IMR-90 (cell line): ENCODE results near the gene LELP1. TPM values are rescaled to one million over a fixed set of nuclear protein-coding genes. Genes with fewer than 3 reads are reported as not detected.

ENCODE experiments used
- ATAC-seq: fragments of 200-7000 bp; cut with Tn5 transposase; 2 replicates; pipeline ENCODE4 v1.9.1; 2020; ENCODE audit warnings: low read depth, mild to moderate bottlenecking, moderate library complexity
- BruUV-seq: library from RNA; stranded (reverse); fragments of 400-500 nt; replicated peaks from 2 replicates; lab custom pipeline; 2021; lab: Mats Ljungman, UMichigan
- CTCF ChIA-PET: fragments of 300-600 bp; formaldehyde crosslinking; extraction: SDS; loops from one replicate; lab custom pipeline; 2021; ENCODE audit warnings: antibody characterized with exemption; lab: Yijun Ruan, JAX
- POLR2A ChIA-PET: fragments of 300-600 bp; sonication (Branson Sonifier 250); formaldehyde crosslinking; loops from one replicate; lab custom pipeline; 2022; ENCODE audit warnings: antibody characterized with exemption; ENCODE audit not compliant: unreplicated experiment; lab: Charles Lee
- DNase-seq: peaks from one replicate; pipeline ENCODE4 v3.0.0; 2013
- H2AFZ ChIP-seq: replicated peaks from 2 replicates; pipeline ENCODE3; 2013; ENCODE audit warnings: low read length, mild to moderate bottlenecking; ENCODE audit not compliant: poor library complexity
- H2AK5ac ChIP-seq: 2 replicates; pipeline ENCODE4 v1.6.1; 2013; ENCODE audit warnings: low read depth, low read length, inconsistent platforms
- H2AK9ac ChIP-seq: replicated peaks from 2 replicates; pipeline ENCODE3; 2013; ENCODE audit warnings: mild to moderate bottlenecking, low read depth, low read length, moderate library complexity; ENCODE audit not compliant: poor library complexity
- H2BK120ac ChIP-seq: 2 replicates; pipeline ENCODE4 v1.6.1; 2013; ENCODE audit warnings: low read depth, low read length, inconsistent platforms
- H2BK15ac ChIP-seq: 3 replicates; pipeline ENCODE4 v1.6.1; 2013; ENCODE audit warnings: low read depth, low read length, inconsistent platforms
- H2BK20ac ChIP-seq: 2 replicates; pipeline ENCODE4 v1.6.1; 2013; ENCODE audit warnings: low read depth, mild to moderate bottlenecking, inconsistent platforms, low read length, moderate library complexity
- H2BK5ac ChIP-seq: 2 replicates; pipeline ENCODE4 v1.6.1; 2013; ENCODE audit warnings: mild to moderate bottlenecking, low read depth, low read length, inconsistent platforms; ENCODE audit not compliant: poor library complexity, severe bottlenecking
- H3K14ac ChIP-seq: replicated peaks from 2 replicates; pipeline ENCODE4 v1.6.1; 2013; ENCODE audit warnings: low read depth, low read length, inconsistent platforms
- H3K18ac ChIP-seq: 2 replicates; pipeline ENCODE4 v1.6.1; 2013; ENCODE audit warnings: low read depth, low read length, control low read depth
- H3K23ac ChIP-seq: 2 replicates; pipeline ENCODE4 v1.6.1; 2013; ENCODE audit warnings: low read depth, low read length, inconsistent platforms
- H3K27ac ChIP-seq: 2 replicates; pipeline ENCODE4 v1.5.1; 2013; ENCODE audit warnings: mild to moderate bottlenecking, control low read depth, low read length; ENCODE audit not compliant: insufficient read depth
- H3K27me3 ChIP-seq: 2 replicates; pipeline ENCODE4 v1.6.1; 2013; ENCODE audit warnings: low read length; ENCODE audit not compliant: control insufficient read depth, insufficient read depth
- H3K36me3 ChIP-seq: 2 replicates; pipeline ENCODE4 v1.6.1; 2013; ENCODE audit warnings: low read length, mixed read lengths; ENCODE audit not compliant: control insufficient read depth, insufficient read depth
- H3K4ac ChIP-seq: 2 replicates; pipeline ENCODE4 v1.6.1; 2013; ENCODE audit warnings: low read depth, low read length, inconsistent platforms
- H3K4me1 ChIP-seq: 2 replicates; pipeline ENCODE4 v1.6.1; 2013; ENCODE audit warnings: low read length, mixed read lengths; ENCODE audit not compliant: control insufficient read depth, insufficient read depth
- H3K4me2 ChIP-seq: 2 replicates; pipeline ENCODE4 v1.6.1; 2013; ENCODE audit warnings: low read depth, mild to moderate bottlenecking, control low read depth, low read length, moderate library complexity
- H3K4me3 ChIP-seq: 2 replicates; pipeline ENCODE4 v1.5.1; 2013; ENCODE audit warnings: low read depth, mild to moderate bottlenecking, control low read depth, low read length, moderate library complexity; ENCODE audit not compliant: insufficient read depth
- H3K56ac ChIP-seq: 2 replicates; pipeline ENCODE4 v1.6.1; 2013; ENCODE audit warnings: low read length, inconsistent platforms; ENCODE audit not compliant: insufficient read depth; ENCODE audit errors: extremely low read depth
- H3K79me1 ChIP-seq, 2 experiments: 2 replicates each; pipeline ENCODE4 v1.6.1; 2013; ENCODE audit warnings: low read length in 2 of 2, inconsistent platforms in 1 of 2, low read depth in 1 of 2
- H3K9ac ChIP-seq: 2 replicates; pipeline ENCODE4 v1.6.1; 2013; ENCODE audit warnings: low read depth, low read length, control low read depth
- H3K9me1 ChIP-seq: 2 replicates; pipeline ENCODE4 v1.6.1; 2013; ENCODE audit warnings: low read length, inconsistent platforms; ENCODE audit not compliant: insufficient read depth
- H3K9me3 ChIP-seq: 2 replicates; pipeline ENCODE4 v1.6.1; 2013; ENCODE audit warnings: low read length; ENCODE audit not compliant: control insufficient read depth, insufficient read depth
- H4K20me1 ChIP-seq: 2 replicates; pipeline ENCODE4 v1.6.1; 2013; ENCODE audit warnings: low read length, inconsistent platforms; ENCODE audit not compliant: insufficient read depth
- H4K5ac ChIP-seq: 2 replicates; pipeline ENCODE4 v1.6.1; 2013; ENCODE audit warnings: mild to moderate bottlenecking, low read depth, low read length, control low read depth
- H4K8ac ChIP-seq, 2 experiments: 2 replicates each; pipeline ENCODE4 v1.6.1; 2013; ENCODE audit warnings: low read depth in 2 of 2, low read length in 2 of 2, control low read depth in 1 of 2, inconsistent platforms in 1 of 2
- H4K91ac ChIP-seq: 2 replicates; pipeline ENCODE4 v1.6.1; 2013; ENCODE audit warnings: low read depth, low read length, inconsistent platforms; ENCODE audit not compliant: insufficient read depth
- BHLHE40 ChIP-seq: fragments of 150-350 bp; IDR thresholded peaks from 2 replicates; pipeline ENCODE4 v1.6.1; 2016; ENCODE audit warnings: mild to moderate bottlenecking, low read depth, low read length
- CEBPB ChIP-seq: IDR thresholded peaks from 2 replicates; pipeline ENCODE4 v1.6.1; 2012; ENCODE audit warnings: low read depth, low read length, improper control_type of control experiment
- CHD1 ChIP-seq: IDR thresholded peaks from 2 replicates; pipeline ENCODE4 v1.6.1; 2012; ENCODE audit warnings: low read depth, low read length, improper control_type of control experiment
- FOS ChIP-seq: fragments of 150-350 bp; IDR thresholded peaks from 2 replicates; pipeline ENCODE4 v1.6.1; 2016; ENCODE audit warnings: low read depth, low read length
- MAFK ChIP-seq: IDR thresholded peaks from 2 replicates; pipeline ENCODE4 v1.6.1; 2012; ENCODE audit warnings: low read depth, low read length, improper control_type of control experiment
- MAZ ChIP-seq: IDR thresholded peaks from 2 replicates; pipeline ENCODE4 v1.6.1; 2012; ENCODE audit warnings: low read depth, mild to moderate bottlenecking, low read length, improper control_type of control experiment, moderate library complexity, borderline replicate concordance
- MXI1 ChIP-seq: IDR thresholded peaks from 2 replicates; pipeline ENCODE4 v1.6.1; 2012; ENCODE audit warnings: low read depth, mild to moderate bottlenecking, low read length, moderate library complexity, borderline replicate concordance
- NFE2L2 ChIP-seq: fragments of 150-350 bp; IDR thresholded peaks from 2 replicates; pipeline ENCODE4 v1.6.1; 2016; ENCODE audit warnings: low read depth, mild to moderate bottlenecking, low read length
- POLR2A ChIP-seq: IDR thresholded peaks from 2 replicates; pipeline ENCODE4 v1.6.1; 2012; ENCODE audit warnings: mild to moderate bottlenecking, low read depth, low read length
- RAD21 ChIP-seq: IDR thresholded peaks from 2 replicates; pipeline ENCODE4 v1.6.1; 2012; ENCODE audit warnings: low read length, improper control_type of control experiment
- RCOR1 ChIP-seq: IDR thresholded peaks from 2 replicates; pipeline ENCODE4 v1.6.1; 2012; ENCODE audit warnings: mild to moderate bottlenecking, low read length, improper control_type of control experiment; ENCODE audit not compliant: insufficient replicate concordance
- RFX5 ChIP-seq: IDR thresholded peaks from 2 replicates; pipeline ENCODE4 v1.8.0; 2012; ENCODE audit warnings: low read depth, mild to moderate bottlenecking, low read length, moderate library complexity
- SMC3 ChIP-seq: fragments of 150-350 bp; IDR thresholded peaks from 2 replicates; pipeline ENCODE4 v1.6.1; 2016; ENCODE audit warnings: low read depth, mild to moderate bottlenecking, antibody characterized with exemption, low read length, moderate library complexity
- WGBS, 2 experiments: methylation state at CpG; one replicate each; pipeline versions ENCODE4 v1.1.5 to v1.1.7; 2013; ENCODE audit warnings: missing lambda C conversion rate in 2 of 2; ENCODE audit not compliant: insufficient read length in 1 of 2; ENCODE audit errors: extremely low coverage in 2 of 2; 5-methylcytosine and 5-hydroxymethylcytosine counted together
- dilution Hi-C: fragments of 300-500 bp; cut with HindIII; formaldehyde crosslinking; loops from one replicate; pipeline ENCODE4 v1.14.3; 2018; ENCODE audit warnings: low sequenced_read_pairs; ENCODE audit not compliant: unreplicated experiment
- in situ Hi-C: fragments of 300-500 bp; cut with MboI; formaldehyde crosslinking; loops from 3 replicates; pipeline ENCODE4 v1.14.3; 2019; ENCODE audit warnings: low sequenced_read_pairs, inconsistent platforms, mixed read lengths
- intact Hi-C: fragments of 100-400 bp; cut with micrococcal nuclease; formaldehyde crosslinking; loops from 2 replicates; pipeline ENCODE4 v1.10.0; 2022
- polyA plus RNA-seq, 3 experiments: library from polyadenylated mRNA; depleted of rRNA; stranded (reverse); fragments of >200 nt; gene quantifications; 2 replicates each; pipeline ENCODE4 v1.2.3, GENCODE V29; 2012; ENCODE audit warnings: low replicate concordance in 1 of 3
- total RNA-seq: library from RNA; depleted of rRNA; stranded (reverse); fragments of >200 nt; gene quantifications from 2 replicates; pipeline ENCODE4 v1.2.3, GENCODE V29; 2012
- TF ChIP-seq, protein P1 (sequence below): conservative IDR thresholded peaks from 2 replicates; pipeline ENCODE4 v1.5.1; 2012; ENCODE audit warnings: mild to moderate bottlenecking, low read depth, low read length, improper control_type of control experiment
- TF ChIP-seq, protein P2 (sequence below): fragments of 150-350 bp; IDR thresholded peaks from 2 replicates; pipeline ENCODE4 v1.6.1; 2017; ENCODE audit warnings: mild to moderate bottlenecking, antibody characterized with exemption, low read length, low read depth
- TF ChIP-seq, protein P3 (sequence below): fragments of 150-350 bp; IDR thresholded peaks from 2 replicates; pipeline ENCODE4 v1.6.1; 2016; ENCODE audit warnings: low read depth, mild to moderate bottlenecking, low read length, moderate library complexity, borderline replicate concordance

Gene LELP1
- total and polyA plus RNA-seq, 2 of the 4 experiments (the other 2 are of a cell fraction): not detected

DNA sequence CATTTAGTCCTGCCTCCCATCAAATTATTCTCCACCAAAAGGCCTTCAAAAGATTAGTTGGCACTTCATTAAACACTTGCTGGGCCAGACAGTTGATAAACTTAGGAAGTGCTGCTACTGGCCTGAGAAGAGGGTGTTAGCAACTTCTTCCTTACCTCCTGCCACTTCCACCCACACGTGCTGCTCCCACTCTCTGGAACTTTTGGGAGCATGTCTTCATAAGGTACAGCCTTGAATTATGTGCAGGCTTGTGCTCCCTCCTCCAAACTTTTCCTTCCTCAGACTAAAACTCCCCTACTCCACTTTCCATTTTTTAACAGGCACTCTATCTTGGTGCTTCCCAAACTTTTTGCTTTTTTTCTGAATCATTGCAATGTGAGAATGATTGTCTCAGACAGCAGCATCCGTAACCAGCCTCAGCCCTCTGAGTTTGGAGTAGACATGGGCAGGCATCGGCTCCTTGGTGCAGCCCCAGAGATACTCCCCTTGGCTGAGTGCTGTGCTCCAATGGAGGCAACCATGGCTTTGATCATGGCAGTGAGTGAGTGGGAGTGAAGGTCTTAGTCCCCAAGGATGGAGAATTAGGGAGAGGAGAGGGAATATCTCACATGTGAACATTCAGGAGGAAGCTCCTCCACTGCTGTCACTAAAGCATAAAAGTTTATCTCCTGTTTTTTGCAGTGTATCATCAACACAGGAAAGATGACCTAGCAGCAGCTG, 8.7 kb upstream of the LELP1 start:
- Histone ChIP-seq H3K4me1 (no peaks in the 10 kb centered on the region), H3K9ac (no peak overlapping the region), H4K8ac (no peak overlapping the region), H2BK20ac (no peak overlapping the region), H3K36me3 (no peaks in the 10 kb centered on the region), H3K4me3 (no peak overlapping the region), H4K5ac (no peak overlapping the region), H3K56ac (no peak overlapping the region), H2AK9ac (no peak overlapping the region), H2BK5ac (no peak overlapping the region), H4K20me1 (no peaks in the 10 kb centered on the region), H3K9me3 (no peaks in the 10 kb centered on the region), H3K4ac (no peak overlapping the region), H3K23ac (no peak overlapping the region), H3K79me1 (no peaks in the 10 kb centered on the region), H4K91ac (no peak overlapping the region), H3K14ac (no peak overlapping the region), H3K27me3 (no peaks in the 10 kb centered on the region), H2BK15ac (no peak overlapping the region), H2BK120ac (no peak overlapping the region), H2AK5ac (no peak overlapping the region), H3K18ac (no peak overlapping the region), H3K27ac (no peak overlapping the region), H2AFZ (no peak overlapping the region), H3K4me2 (no peak overlapping the region), H3K9me1 (no peaks in the 10 kb centered on the region)
- CTCF ChIA-PET: no interaction called here
- in situ Hi-C loops (no loop called here), intact Hi-C loops (no loop called here), dilution Hi-C loops (no loop called here)
- no TSS peak for BruUV-seq
- TF ChIP-seq, protein P1, sequence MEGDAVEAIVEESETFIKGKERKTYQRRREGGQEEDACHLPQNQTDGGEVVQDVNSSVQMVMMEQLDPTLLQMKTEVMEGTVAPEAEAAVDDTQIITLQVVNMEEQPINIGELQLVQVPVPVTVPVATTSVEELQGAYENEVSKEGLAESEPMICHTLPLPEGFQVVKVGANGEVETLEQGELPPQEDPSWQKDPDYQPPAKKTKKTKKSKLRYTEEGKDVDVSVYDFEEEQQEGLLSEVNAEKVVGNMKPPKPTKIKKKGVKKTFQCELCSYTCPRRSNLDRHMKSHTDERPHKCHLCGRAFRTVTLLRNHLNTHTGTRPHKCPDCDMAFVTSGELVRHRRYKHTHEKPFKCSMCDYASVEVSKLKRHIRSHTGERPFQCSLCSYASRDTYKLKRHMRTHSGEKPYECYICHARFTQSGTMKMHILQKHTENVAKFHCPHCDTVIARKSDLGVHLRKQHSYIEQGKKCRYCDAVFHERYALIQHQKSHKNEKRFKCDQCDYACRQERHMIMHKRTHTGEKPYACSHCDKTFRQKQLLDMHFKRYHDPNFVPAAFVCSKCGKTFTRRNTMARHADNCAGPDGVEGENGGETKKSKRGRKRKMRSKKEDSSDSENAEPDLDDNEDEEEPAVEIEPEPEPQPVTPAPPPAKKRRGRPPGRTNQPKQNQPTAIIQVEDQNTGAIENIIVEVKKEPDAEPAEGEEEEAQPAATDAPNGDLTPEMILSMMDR: no peak
- TF ChIP-seq MAZ: no peak
- no peak for TF ChIP-seq POLR2A
- no peak for TF ChIP-seq MXI1
- no peak for TF ChIP-seq CEBPB
- no peak for TF ChIP-seq CHD1
- TF ChIP-seq, protein P2, sequence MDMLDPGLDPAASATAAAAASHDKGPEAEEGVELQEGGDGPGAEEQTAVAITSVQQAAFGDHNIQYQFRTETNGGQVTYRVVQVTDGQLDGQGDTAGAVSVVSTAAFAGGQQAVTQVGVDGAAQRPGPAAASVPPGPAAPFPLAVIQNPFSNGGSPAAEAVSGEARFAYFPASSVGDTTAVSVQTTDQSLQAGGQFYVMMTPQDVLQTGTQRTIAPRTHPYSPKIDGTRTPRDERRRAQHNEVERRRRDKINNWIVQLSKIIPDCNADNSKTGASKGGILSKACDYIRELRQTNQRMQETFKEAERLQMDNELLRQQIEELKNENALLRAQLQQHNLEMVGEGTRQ: no peak
- TF ChIP-seq RAD21: no peak
- no peak for TF ChIP-seq FOS
- TF ChIP-seq SMC3: no peak
- TF ChIP-seq MAFK: no peak
- no peak for TF ChIP-seq NFE2L2
- TF ChIP-seq RFX5: no peak
- TF ChIP-seq, protein P3, sequence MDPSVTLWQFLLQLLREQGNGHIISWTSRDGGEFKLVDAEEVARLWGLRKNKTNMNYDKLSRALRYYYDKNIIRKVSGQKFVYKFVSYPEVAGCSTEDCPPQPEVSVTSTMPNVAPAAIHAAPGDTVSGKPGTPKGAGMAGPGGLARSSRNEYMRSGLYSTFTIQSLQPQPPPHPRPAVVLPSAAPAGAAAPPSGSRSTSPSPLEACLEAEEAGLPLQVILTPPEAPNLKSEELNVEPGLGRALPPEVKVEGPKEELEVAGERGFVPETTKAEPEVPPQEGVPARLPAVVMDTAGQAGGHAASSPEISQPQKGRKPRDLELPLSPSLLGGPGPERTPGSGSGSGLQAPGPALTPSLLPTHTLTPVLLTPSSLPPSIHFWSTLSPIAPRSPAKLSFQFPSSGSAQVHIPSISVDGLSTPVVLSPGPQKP: no peak
- TF ChIP-seq RCOR1: no peak
- no peak for TF ChIP-seq BHLHE40
- WGBS, 2 experiments: 0% methylated on average over 1 of the region's 3 CpGs; no CpG with 5 or more reads in 1 of the 2 experiments
- DNase-seq: no peak
- ATAC-seq: no peak
- POLR2A ChIA-PET: no interaction called here
